Hepatocyte (in vitro differentiated cells): ENCODE measurements around the gene MKI67. TPM values are rescaled to one million over a fixed set of nuclear protein-coding genes. Genes with fewer than 3 reads are reported as not detected.

Experiments
- DNase-seq: peaks from one replicate; pipeline ENCODE4 v3.0.0-alpha.2; 2016; ENCODE audit warnings: low spot score
- H2AFZ ChIP-seq: fragments of 200-600 bp; sonication (generic); 2 replicates; pipeline ENCODE4 v1.6.0; 2016; ENCODE audit warnings: antibody characterized with exemption, mild to moderate bottlenecking
- H3K27ac ChIP-seq: fragments of 200-600 bp; sonication (generic); 2 replicates; pipeline ENCODE4 v1.5.1; 2016; ENCODE audit warnings: mild to moderate bottlenecking
- H3K27me3 ChIP-seq: fragments of 200-600 bp; sonication (generic); 2 replicates; pipeline ENCODE4 v1.6.1; 2016
- H3K36me3 ChIP-seq: fragments of 200-600 bp; sonication (generic); replicated peaks from 2 replicates; pipeline ENCODE4 v1.5.1; 2016; ENCODE audit warnings: low read depth; ENCODE audit not compliant: insufficient read depth
- H3K4me1 ChIP-seq: fragments of 200-600 bp; sonication (generic); 2 replicates; pipeline ENCODE4 v1.5.1; 2016; ENCODE audit warnings: mild to moderate bottlenecking, moderate library complexity; ENCODE audit not compliant: insufficient read depth
- H3K4me2 ChIP-seq: fragments of 200-600 bp; sonication (generic); 2 replicates; pipeline ENCODE4 v1.6.0; 2016
- H3K4me3 ChIP-seq: fragments of 200-600 bp; sonication (generic); 2 replicates; pipeline ENCODE4 v1.5.1; 2016; ENCODE audit warnings: mild to moderate bottlenecking
- H3K79me2 ChIP-seq: fragments of 200-600 bp; sonication (generic); 2 replicates; pipeline ENCODE4 v1.6.0; 2017; ENCODE audit warnings: mild to moderate bottlenecking
- H3K9me2 ChIP-seq: fragments of 200-600 bp; sonication (generic); replicated peaks from 2 replicates; pipeline ENCODE4 v1.6.0; 2017; ENCODE audit warnings: mild to moderate bottlenecking; ENCODE audit not compliant: insufficient read depth
- H3K9me3 ChIP-seq: fragments of 200-600 bp; sonication (generic); 2 replicates; pipeline ENCODE4 v1.5.1; 2016; ENCODE audit warnings: low read depth, mild to moderate bottlenecking
- H4K20me1 ChIP-seq: fragments of 200-600 bp; sonication (generic); 2 replicates; pipeline ENCODE4 v1.6.0; 2016; ENCODE audit warnings: mild to moderate bottlenecking; ENCODE audit not compliant: insufficient read depth, poor library complexity, severe bottlenecking
- EZH2 ChIP-seq: fragments of 200-600 bp; sonication (generic); IDR thresholded peaks from 2 replicates; pipeline ENCODE4 v1.6.1; 2016; ENCODE audit warnings: antibody characterized with exemption, mild to moderate bottlenecking, borderline replicate concordance
- EZH2phosphoT487 ChIP-seq: fragments of 200-600 bp; sonication (generic); IDR thresholded peaks from one replicate; pipeline ENCODE4 v1.6.1; 2018; ENCODE audit warnings: antibody characterized with exemption, mild to moderate bottlenecking, low read depth, moderate library complexity; ENCODE audit not compliant: unreplicated experiment, severe bottlenecking
- WGBS: methylation state at CpG from one replicate; pipeline ENCODE4 v1.1.6; 2016; ENCODE audit warnings: low lambda C conversion rate; ENCODE audit errors: missing lambda C conversion rate; 5-methylcytosine and 5-hydroxymethylcytosine counted together
- polyA plus RNA-seq: library from polyadenylated mRNA; unstranded; fragments of >200 nt; fragmentation: Nextera tagmentation; extraction: Ambion mirVana; gene quantifications from 2 replicates; pipeline ENCODE4 v1.2.1, GENCODE V29; 2016
- total RNA-seq: library from RNA; depleted of rRNA; stranded (reverse); fragments of >200 nt; gene quantifications from 2 replicates; pipeline ENCODE4 v1.2.3, GENCODE V29; 2014
- TF ChIP-seq, protein P1 (sequence below): fragments of 200-600 bp; sonication (generic); IDR thresholded peaks from 2 replicates; pipeline ENCODE4 v1.5.1; 2016; ENCODE audit warnings: antibody characterized with exemption, mild to moderate bottlenecking; ENCODE audit not compliant: poor library complexity

Gene MKI67
- total and polyA plus RNA-seq, 2 experiments from 2014 or later = 8.1 to 13.1 TPM

DNA sequence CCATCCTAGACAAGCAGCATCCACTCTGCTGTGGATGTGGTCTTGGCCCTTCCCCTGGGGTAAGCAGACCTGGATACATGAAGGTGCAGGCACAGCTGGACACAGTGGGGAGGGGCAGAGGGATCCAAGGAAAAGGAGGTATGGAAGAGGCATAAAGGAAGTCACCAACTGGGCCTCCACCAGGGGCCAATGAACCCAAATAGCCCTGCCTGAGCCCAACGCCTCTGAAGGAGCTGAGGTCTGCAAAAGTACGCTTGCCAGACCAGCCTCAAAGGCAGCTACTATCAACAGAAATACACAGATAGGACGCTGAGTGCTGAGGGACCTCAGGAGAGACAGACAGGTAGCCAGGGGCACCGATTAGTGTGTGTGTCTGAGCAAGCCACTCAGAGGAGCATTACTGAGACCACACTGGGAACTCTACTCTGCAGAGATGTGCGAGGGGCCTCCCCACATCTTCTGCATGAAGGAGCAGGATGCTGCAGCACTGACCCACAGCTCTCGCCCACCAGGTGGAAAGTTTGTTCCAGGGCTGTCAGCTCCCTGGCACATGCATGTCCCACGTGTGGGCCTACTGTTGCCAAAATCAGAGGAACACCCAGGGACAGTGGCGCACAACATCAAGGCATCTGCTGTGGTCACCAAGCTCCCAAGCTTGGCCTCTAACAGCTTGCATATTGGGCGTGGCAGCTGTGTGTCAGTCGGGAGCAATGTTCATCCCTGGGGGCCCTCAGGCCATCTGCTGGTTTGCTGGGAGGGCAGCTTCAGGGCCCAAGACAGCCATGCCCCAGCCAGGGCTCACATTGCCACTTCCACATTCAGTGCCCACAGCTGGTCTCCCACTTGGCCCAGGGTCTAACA, 40.0 kb downstream of the MKI67 start:
- no peaks in the 10 kb centered on the region for H3K36me3 ChIP-seq
- DNase-seq = no peak

DNA sequence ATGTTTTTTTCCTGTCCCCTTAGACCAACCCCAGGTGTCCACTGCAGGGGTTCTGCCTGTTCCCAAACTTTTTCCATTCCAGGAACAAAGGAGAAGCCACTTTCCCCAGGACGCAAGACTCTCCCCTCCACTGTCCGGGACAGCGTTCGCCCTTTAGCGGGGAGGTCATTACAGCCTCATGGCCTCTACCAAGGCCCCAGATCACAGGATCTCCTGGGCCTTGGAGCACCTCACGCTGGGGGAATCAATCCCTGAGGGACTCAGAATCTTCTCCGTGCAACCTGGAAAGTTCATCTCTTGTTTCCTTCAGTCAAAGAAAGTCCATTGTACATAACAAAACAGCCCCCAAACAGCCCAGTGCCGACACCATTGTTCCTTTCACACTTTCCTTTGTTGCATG, 41.2 kb downstream of the MKI67 start:
- no peak overlapping the region for H3K27ac ChIP-seq
- H3K9me3 ChIP-seq = no peaks in the 10 kb centered on the region
- TF ChIP-seq EZH2phosphoT487 (no peak), EZH2 (no peak)
- TF ChIP-seq, protein P1, sequence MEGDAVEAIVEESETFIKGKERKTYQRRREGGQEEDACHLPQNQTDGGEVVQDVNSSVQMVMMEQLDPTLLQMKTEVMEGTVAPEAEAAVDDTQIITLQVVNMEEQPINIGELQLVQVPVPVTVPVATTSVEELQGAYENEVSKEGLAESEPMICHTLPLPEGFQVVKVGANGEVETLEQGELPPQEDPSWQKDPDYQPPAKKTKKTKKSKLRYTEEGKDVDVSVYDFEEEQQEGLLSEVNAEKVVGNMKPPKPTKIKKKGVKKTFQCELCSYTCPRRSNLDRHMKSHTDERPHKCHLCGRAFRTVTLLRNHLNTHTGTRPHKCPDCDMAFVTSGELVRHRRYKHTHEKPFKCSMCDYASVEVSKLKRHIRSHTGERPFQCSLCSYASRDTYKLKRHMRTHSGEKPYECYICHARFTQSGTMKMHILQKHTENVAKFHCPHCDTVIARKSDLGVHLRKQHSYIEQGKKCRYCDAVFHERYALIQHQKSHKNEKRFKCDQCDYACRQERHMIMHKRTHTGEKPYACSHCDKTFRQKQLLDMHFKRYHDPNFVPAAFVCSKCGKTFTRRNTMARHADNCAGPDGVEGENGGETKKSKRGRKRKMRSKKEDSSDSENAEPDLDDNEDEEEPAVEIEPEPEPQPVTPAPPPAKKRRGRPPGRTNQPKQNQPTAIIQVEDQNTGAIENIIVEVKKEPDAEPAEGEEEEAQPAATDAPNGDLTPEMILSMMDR = no peak
- peaks cover 6% of the 10 kb centered on the region for H3K27me3 ChIP-seq
- no peaks in the 10 kb centered on the region for H3K79me2 ChIP-seq
- H3K4me1 ChIP-seq = peaks cover 3% of the 10 kb centered on the region
- H3K9me2 ChIP-seq = no peaks in the 10 kb centered on the region
- H3K4me2 ChIP-seq = no peak overlapping the region
- no peak for DNase-seq
- no peak overlapping the region for H3K4me3 ChIP-seq
- H2AFZ ChIP-seq = no peak overlapping the region
- no peaks in the 10 kb centered on the region for H4K20me1 ChIP-seq
- H3K36me3 ChIP-seq = no peaks in the 10 kb centered on the region
- 95% methylated on average over 8 of the region's 8 CpGs for WGBS

More for the DNA sequence above, 40.0 kb downstream of the MKI67 start:
- Histone ChIP-seq H3K9me3 (no peaks in the 10 kb centered on the region), H3K27ac (no peak overlapping the region), H3K4me3 (no peak overlapping the region), H2AFZ (no peak overlapping the region), H3K4me2 (no peak overlapping the region), H3K4me1 (peaks cover 3% of the 10 kb centered on the region), H3K9me2 (no peaks in the 10 kb centered on the region), H4K20me1 (no peaks in the 10 kb centered on the region), H3K27me3 (peaks cover 6% of the 10 kb centered on the region), H3K79me2 (no peaks in the 10 kb centered on the region)
- TF ChIP-seq EZH2phosphoT487 (no peak), EZH2 (no peak)
- TF ChIP-seq, protein P1 = no peak
- WGBS = 82% methylated on average over 10 of the region's 10 CpGs

DNA sequence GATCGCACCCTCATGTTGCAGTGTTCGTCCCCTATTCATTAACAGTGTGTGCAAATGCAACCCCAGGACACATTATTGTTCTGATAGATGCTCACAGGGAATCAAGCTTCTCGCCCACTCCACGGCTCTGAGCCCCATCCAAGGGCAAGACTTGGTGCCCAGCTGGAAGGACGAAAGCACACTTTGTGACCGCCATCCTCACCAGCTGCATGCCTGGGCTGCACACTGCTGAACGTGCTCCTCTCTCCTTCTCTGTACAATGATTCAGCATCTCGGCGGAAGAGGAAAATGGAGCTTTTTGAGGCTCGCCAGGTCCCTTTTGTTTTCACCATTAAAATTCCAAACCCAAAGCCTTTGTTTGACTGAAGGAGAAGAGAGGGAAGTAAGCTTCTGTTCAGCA, 41.9 kb downstream of the MKI67 start:
- peaks cover 1% of the 10 kb centered on the region for H3K27me3 ChIP-seq
- no peak overlapping the region for H3K27ac ChIP-seq
- no peak overlapping the region for H3K4me2 ChIP-seq
- H3K9me2 ChIP-seq = no peaks in the 10 kb centered on the region
- H3K4me3 ChIP-seq = no peak overlapping the region
- H3K79me2 ChIP-seq = no peaks in the 10 kb centered on the region
- peaks cover 3% of the 10 kb centered on the region for H3K4me1 ChIP-seq
- H3K9me3 ChIP-seq = no peaks in the 10 kb centered on the region
- no peak for DNase-seq
- 88% methylated on average over 10 of the region's 10 CpGs for WGBS
- no peak overlapping the region for H2AFZ ChIP-seq
- H3K36me3 ChIP-seq = no peaks in the 10 kb centered on the region
- H4K20me1 ChIP-seq = no peaks in the 10 kb centered on the region
- no peak for TF ChIP-seq EZH2
- no peak for TF ChIP-seq EZH2phosphoT487
- TF ChIP-seq, protein P1 = no peak
